Chondrocyte (in vitro differentiated cells): Measurements from ENCODE around the gene INTS4. TPM values are rescaled to one million over a fixed set of nuclear protein-coding genes. Genes with fewer than 3 reads are reported as not detected.
A peak's percentile ranks its signal among the peaks of the same experiment; 100 is the strongest.
"Not testable (repeated sequence)": the region's sequence is repeated elsewhere in the genome, so short reads cannot be mapped to it uniquely, and the experiment has no call there.

Experiments
- DNase-seq: peaks from one replicate; pipeline ENCODE4 v3.0.0; 2021; ENCODE audit warnings: mixed read lengths, low spot score
- H3K27ac Mint-ChIP-seq: one replicate; pipeline ENCODE4 v1.8.0; 2021; ENCODE audit warnings: mild to moderate bottlenecking, moderate library complexity, mixed read lengths; ENCODE audit not compliant: unreplicated experiment
- H3K27me3 Mint-ChIP-seq: 2 replicates; pipeline ENCODE4 v1.8.0; 2021; ENCODE audit warnings: low read depth, mixed read lengths
- H3K36me3 Mint-ChIP-seq: 2 replicates; pipeline ENCODE4 v1.8.0; 2021; ENCODE audit warnings: low read depth, mixed read lengths
- H3K4me1 Mint-ChIP-seq: 2 replicates; pipeline ENCODE4 v1.8.0; 2021; ENCODE audit warnings: low read depth, mild to moderate bottlenecking, mixed read lengths
- H3K4me3 Mint-ChIP-seq: one replicate; pipeline ENCODE4 v1.8.0; 2021; ENCODE audit warnings: mild to moderate bottlenecking, moderate library complexity, mixed read lengths; ENCODE audit not compliant: unreplicated experiment
- H3K9me3 Mint-ChIP-seq: 2 replicates; pipeline ENCODE4 v1.8.0; 2021; ENCODE audit warnings: low read depth, mixed read lengths
- long read RNA-seq: library from polyadenylated mRNA; stranded (forward); transcript quantifications from one replicate; pipeline ENCODE4 v2.0.0, GENCODE V29; 2021
- total RNA-seq: library from RNA; stranded (reverse); gene quantifications from 3 replicates; pipeline ENCODE4 v1.2.1, GENCODE V29; 2021
- TF ChIP-seq, protein P1 (sequence below): fragments of 200-600 bp; sonication (generic); IDR thresholded peaks from 2 replicates; pipeline ENCODE4 v1.5.0; 2021; ENCODE audit warnings: antibody characterized with exemption, mild to moderate bottlenecking, moderate library complexity

INTS4 gene, protein sequence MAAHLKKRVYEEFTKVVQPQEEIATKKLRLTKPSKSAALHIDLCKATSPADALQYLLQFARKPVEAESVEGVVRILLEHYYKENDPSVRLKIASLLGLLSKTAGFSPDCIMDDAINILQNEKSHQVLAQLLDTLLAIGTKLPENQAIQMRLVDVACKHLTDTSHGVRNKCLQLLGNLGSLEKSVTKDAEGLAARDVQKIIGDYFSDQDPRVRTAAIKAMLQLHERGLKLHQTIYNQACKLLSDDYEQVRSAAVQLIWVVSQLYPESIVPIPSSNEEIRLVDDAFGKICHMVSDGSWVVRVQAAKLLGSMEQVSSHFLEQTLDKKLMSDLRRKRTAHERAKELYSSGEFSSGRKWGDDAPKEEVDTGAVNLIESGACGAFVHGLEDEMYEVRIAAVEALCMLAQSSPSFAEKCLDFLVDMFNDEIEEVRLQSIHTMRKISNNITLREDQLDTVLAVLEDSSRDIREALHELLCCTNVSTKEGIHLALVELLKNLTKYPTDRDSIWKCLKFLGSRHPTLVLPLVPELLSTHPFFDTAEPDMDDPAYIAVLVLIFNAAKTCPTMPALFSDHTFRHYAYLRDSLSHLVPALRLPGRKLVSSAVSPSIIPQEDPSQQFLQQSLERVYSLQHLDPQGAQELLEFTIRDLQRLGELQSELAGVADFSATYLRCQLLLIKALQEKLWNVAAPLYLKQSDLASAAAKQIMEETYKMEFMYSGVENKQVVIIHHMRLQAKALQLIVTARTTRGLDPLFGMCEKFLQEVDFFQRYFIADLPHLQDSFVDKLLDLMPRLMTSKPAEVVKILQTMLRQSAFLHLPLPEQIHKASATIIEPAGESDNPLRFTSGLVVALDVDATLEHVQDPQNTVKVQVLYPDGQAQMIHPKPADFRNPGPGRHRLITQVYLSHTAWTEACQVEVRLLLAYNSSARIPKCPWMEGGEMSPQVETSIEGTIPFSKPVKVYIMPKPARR
- 26.9 to 34.1 TPM (median 27.8 TPM) in 3 replicates for total RNA-seq
- long read RNA-seq, transcript INTS4-209 (23 exons, 3,156 nt): major isoform, 46 of 57 reads
- long read RNA-seq, partial matches to known transcripts: 4 of 57 reads
- long read RNA-seq, other reads (novel, unspliced or antisense): 7 of 57 reads

DNA sequence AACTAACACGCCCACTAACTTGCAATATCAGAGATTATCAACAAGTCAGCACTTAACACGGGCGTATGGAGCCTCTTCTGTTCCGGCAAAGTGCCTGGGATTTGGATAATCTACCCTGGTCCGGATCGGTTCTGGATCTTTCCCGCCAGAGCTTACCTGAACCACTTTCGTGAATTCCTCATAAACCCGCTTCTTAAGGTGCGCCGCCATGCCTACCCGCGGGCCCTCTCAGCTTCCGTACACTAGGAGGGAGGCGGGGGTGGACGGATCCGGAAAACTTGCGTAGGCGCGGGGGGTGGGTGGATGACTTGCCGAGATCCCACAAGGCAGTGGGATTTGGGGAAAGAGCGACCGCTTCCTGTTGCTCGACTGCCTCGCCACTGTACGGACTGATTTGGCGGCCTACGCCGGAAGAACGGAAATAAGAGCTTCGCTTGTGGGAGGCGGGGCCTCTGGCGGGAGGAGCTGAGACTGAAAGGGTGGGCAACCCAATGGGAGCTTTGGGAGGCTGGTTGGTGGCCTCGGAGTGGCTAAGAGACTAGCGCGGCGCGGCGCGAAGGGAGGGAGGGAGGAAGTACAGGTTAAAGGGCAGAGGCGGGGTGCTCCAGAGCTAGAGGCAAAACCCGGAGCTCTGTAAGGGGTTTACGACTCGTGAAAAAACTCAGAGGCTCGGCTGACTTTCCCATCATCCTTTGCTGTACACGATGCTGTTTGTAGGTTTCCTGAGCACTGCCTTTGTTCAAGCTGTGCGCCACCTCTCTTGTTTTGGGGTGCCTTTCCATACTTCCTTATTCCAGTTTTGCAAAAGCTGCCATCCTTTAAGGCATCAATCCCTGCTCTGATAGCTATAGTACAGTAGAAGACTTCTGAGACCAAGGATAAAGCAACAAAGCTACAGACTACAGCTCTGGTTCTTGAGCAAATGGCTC lies at the start of gene INTS4:
INTS4 (minus strand) TSS at position 235 of the 929 bp plus-strand sequence; CDS start at position 210, 25 bp downstream.
- DNase-seq: peak; percentile 100
- peaks cover 17% of the 10 kb centered on the region for H3K4me1 Mint-ChIP-seq
- H3K27ac Mint-ChIP-seq: peak within 1 kb of the TSS; percentile 94
- H3K9me3 Mint-ChIP-seq: no peaks in the 10 kb centered on the region
- peaks cover 2% of the 10 kb centered on the region for H3K36me3 Mint-ChIP-seq
- no peaks in the 10 kb centered on the region for H3K27me3 Mint-ChIP-seq
- peak within 1 kb of the TSS; percentile 87 for H3K4me3 Mint-ChIP-seq
- TF ChIP-seq, protein P1, sequence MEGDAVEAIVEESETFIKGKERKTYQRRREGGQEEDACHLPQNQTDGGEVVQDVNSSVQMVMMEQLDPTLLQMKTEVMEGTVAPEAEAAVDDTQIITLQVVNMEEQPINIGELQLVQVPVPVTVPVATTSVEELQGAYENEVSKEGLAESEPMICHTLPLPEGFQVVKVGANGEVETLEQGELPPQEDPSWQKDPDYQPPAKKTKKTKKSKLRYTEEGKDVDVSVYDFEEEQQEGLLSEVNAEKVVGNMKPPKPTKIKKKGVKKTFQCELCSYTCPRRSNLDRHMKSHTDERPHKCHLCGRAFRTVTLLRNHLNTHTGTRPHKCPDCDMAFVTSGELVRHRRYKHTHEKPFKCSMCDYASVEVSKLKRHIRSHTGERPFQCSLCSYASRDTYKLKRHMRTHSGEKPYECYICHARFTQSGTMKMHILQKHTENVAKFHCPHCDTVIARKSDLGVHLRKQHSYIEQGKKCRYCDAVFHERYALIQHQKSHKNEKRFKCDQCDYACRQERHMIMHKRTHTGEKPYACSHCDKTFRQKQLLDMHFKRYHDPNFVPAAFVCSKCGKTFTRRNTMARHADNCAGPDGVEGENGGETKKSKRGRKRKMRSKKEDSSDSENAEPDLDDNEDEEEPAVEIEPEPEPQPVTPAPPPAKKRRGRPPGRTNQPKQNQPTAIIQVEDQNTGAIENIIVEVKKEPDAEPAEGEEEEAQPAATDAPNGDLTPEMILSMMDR: no peak

DNA sequence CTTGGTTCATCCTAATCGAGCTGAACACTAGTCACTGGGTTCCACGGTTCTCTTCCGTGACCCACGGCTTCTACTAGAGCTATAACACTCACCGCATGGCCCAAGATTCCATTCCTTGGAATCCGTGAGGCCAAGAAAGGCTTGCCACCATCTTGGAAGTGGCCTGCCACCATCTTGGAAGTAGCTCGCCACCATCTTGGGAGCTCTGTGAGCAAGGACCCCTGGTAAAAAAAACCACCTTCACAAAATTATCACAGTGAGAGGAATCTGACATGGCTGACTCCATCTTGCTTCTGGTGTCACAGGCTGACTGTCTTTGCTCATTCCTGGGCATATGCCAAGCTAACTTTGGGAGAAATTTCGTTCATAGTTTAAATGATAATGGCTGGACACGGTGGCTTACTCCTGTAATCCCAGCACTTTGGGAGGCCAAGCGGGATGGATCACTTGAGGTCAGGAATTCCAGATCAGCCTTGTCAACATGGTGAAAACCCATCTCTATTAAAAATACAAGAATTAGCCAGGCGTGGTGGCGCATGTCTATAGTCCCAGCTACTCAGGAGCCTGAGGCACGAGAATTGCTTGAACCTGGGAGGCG lies 47.5 kb upstream of the INTS4 start:
- TF ChIP-seq, protein P1: no peak
- Mint-ChIP-seq H3K4me3 (no peak overlapping the region), H3K27ac (peak overlapping the region; percentile 66), H3K36me3 (no peaks in the 10 kb centered on the region), H3K4me1 (peaks cover 54% of the 10 kb centered on the region), H3K9me3 (no peaks in the 10 kb centered on the region), H3K27me3 (no peaks in the 10 kb centered on the region)
- DNase-seq: no peak

DNA sequence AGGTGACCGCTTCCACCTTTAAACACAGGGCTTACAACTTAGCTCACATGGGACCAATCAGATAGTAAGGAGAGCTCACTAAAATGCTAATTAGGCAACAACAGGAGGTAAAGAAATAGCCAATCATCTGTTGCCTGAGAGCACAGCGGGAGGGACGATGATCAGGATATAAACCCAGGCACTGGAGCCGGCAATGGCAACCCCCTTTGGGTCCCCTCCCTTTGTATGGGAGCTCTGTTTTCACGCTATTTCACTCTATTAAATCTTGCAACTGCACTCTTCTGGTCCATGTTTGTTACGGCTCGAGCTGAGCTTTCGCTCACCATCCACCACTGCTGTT lies 46.9 kb upstream of the INTS4 start:
- H3K36me3 Mint-ChIP-seq, H3K27me3 Mint-ChIP-seq, DNase-seq, H3K9me3 Mint-ChIP-seq, H3K4me3 Mint-ChIP-seq: not testable (repeated sequence)
- peak overlapping the region; percentile 66 for H3K27ac Mint-ChIP-seq
- peaks cover 58% of the 10 kb centered on the region for H3K4me1 Mint-ChIP-seq

DNA sequence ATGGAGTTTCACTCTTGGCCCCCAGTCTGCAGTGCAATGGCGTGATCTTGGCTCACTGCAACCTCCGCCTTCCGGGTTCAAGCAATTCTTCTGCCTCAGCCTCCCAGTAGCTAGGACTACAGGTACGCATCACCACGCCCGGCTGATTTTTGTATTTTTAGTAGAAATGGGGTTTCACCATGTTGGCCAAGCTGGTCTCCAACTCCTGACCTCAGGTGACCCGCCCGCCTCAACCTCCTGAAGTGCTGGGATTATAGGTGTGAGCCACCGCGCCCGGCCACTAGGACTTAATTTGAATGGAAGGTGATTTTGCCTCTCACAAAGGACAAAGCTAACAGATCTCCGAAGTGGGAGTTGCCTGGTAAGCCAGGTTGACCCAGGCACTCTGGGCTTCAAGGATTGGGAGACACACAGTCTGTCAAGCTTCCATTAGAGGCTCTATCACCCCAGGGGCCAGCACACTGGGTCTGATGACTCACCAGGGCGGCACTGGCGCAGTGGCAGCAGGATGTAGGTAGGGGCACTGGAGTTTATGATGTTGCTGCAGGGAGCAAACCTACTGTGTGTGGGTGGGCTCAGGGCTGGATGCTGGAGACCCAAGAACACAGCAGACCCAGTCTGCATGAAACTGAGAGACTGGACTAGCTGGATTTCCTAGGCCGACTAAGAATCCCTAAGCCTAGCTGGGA lies 46.4 kb upstream of the INTS4 start:
- Mint-ChIP-seq H3K27me3 (no peaks in the 10 kb centered on the region), H3K4me3 (no peak overlapping the region), H3K9me3 (no peaks in the 10 kb centered on the region), H3K27ac (peak overlapping the region; percentile 100), H3K4me1 (peaks cover 55% of the 10 kb centered on the region), H3K36me3 (no peaks in the 10 kb centered on the region)
- TF ChIP-seq, protein P1: peak; percentile 9
- DNase-seq: no peak
